Lung (tissue), 12 donors: ENCODE data around the gene RNASE11. TPM values are rescaled to one million over a fixed set of nuclear protein-coding genes. Genes with fewer than 3 reads are reported as not detected.
"Not testable (repeated sequence)": the region's sequence is repeated elsewhere in the genome, so short reads cannot be mapped to it uniquely, and the experiment has no call there.

Experiments
- ATAC-seq: fragments of 200-7000 bp; cut with Tn5 transposase; one replicate; pipeline ENCODE4 v1.9.1; 2020; ENCODE audit warnings: moderate number of reproducible peaks; ENCODE audit not compliant: insufficient read depth, low FRiP score
- DNase-seq, 3 donors: peaks; one replicate each; pipeline ENCODE4 v3.0.0-alpha.2; 2013 to 2017
- H3K27ac ChIP-seq, 2 donors: one replicate each; pipeline ENCODE4 v1.5.1; 2013; ENCODE audit warnings: mild to moderate bottlenecking in 2 of 2, moderate library complexity in 2 of 2, control low read depth in 1 of 2, inconsistent platforms in 1 of 2, low read depth in 1 of 2, low read length in 1 of 2
- H3K27me3 ChIP-seq, 3 donors: one replicate each; pipeline ENCODE4 v1.5.1; 2013; ENCODE audit warnings: low read length in 2 of 3; ENCODE audit not compliant: control insufficient read depth in 3 of 3, insufficient read depth in 3 of 3
- H3K36me3 ChIP-seq, 4 donors: one replicate each; pipeline ENCODE4 v1.5.1; 2013; ENCODE audit warnings: low read length in 4 of 4, mild to moderate bottlenecking in 1 of 4, moderate library complexity in 1 of 4; ENCODE audit not compliant: control insufficient read depth in 4 of 4, insufficient read depth in 4 of 4
- H3K4me1 ChIP-seq, 5 donors: one replicate each; pipeline ENCODE4 v1.5.1; 2013; ENCODE audit warnings: low read length in 5 of 5, mild to moderate bottlenecking in 2 of 5, moderate library complexity in 1 of 5; ENCODE audit not compliant: control insufficient read depth in 5 of 5, insufficient read depth in 5 of 5
- H3K4me3 ChIP-seq: one replicate; pipeline ENCODE4 v1.5.1; 2013; ENCODE audit warnings: mild to moderate bottlenecking, control low read depth, moderate library complexity
- H3K9ac ChIP-seq, 2 donors: one replicate each; pipeline ENCODE4 v1.5.1; 2013; ENCODE audit warnings: low read length in 2 of 2, control low read depth in 1 of 2; ENCODE audit not compliant: insufficient read depth in 1 of 2
- H3K9me3 ChIP-seq, 4 donors: one replicate each; pipeline ENCODE4 v1.5.1; 2013; ENCODE audit warnings: low read length in 3 of 4, mild to moderate bottlenecking in 1 of 4, moderate library complexity in 1 of 4; ENCODE audit not compliant: control insufficient read depth in 4 of 4, insufficient read depth in 3 of 4
- WGBS, 2 donors: extraction: QIAGEN DNeasy Blood & Tissue Kit; methylation state at CpG; one replicate each; pipeline ENCODE4 v1.1.7; 2013; 5-methylcytosine and 5-hydroxymethylcytosine counted together
- polyA plus RNA-seq, 2 donors: library from polyadenylated mRNA; stranded (reverse); fragments of 200-250 nt; gene quantifications; one replicate each; pipeline ENCODE4 v1.2.1, GENCODE V29; 2013
- total RNA-seq, 2 donors: library from RNA; depleted of rRNA in 1 of 2; stranded (reverse); fragments of >200 nt in 1 of 2; gene quantifications; one replicate each; pipeline ENCODE4 v1.2.1, GENCODE V29; 2014 to 2021
- TF ChIP-seq, protein P1 (sequence below): IDR thresholded peaks from 2 replicates; pipeline ENCODE4 v1.5.1; 2012; ENCODE audit warnings: mild to moderate bottlenecking; ENCODE audit errors: control extremely low read depth, extremely low read depth
- donor health status: control.
- donor health status: control.
- donor health status: Bipolar disorder and iron deficiency.
- donor health status: healthy.
- donor health status: DM: yes; HTN: yes; CAD: no.

The RNASE11 gene
- total and polyA plus RNA-seq, 4 donors = not detected

DNA sequence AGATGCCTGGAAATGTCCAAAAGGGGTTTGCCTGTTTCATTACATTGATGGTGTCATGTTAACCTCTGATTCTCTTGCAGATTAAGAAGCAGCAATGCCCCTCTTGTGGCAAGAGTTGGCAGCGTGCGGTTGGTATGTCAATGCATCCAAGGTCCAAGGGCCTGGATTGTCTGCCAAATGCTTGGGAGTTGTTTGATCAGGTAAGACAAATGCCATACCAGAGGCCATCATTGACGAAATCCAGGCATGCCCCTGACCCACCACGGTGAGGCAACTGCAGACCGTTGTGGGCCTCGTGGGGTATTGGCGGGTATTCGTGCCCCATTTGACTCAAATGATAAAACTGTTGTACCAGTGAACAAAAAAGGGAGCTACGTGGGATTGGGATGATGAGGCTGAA lies 14.8 kb upstream of the RNASE11 start:
- Histone ChIP-seq H3K36me3 (no peaks in the 10 kb centered on the region), H3K9me3 (no peaks in the 10 kb centered on the region), H3K9ac (no peak overlapping the region), H3K27ac (no peak overlapping the region), H3K27me3 (no peaks in the 10 kb centered on the region), H3K4me1 (no peaks in the 10 kb centered on the region), H3K4me3 (no peak overlapping the region)
- TF ChIP-seq, protein P1, sequence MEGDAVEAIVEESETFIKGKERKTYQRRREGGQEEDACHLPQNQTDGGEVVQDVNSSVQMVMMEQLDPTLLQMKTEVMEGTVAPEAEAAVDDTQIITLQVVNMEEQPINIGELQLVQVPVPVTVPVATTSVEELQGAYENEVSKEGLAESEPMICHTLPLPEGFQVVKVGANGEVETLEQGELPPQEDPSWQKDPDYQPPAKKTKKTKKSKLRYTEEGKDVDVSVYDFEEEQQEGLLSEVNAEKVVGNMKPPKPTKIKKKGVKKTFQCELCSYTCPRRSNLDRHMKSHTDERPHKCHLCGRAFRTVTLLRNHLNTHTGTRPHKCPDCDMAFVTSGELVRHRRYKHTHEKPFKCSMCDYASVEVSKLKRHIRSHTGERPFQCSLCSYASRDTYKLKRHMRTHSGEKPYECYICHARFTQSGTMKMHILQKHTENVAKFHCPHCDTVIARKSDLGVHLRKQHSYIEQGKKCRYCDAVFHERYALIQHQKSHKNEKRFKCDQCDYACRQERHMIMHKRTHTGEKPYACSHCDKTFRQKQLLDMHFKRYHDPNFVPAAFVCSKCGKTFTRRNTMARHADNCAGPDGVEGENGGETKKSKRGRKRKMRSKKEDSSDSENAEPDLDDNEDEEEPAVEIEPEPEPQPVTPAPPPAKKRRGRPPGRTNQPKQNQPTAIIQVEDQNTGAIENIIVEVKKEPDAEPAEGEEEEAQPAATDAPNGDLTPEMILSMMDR = no peak
- ATAC-seq (no peak), DNase-seq (no peak)
- WGBS, 2 donors = 88% methylated on average over 9 of the region's 9 CpGs

DNA sequence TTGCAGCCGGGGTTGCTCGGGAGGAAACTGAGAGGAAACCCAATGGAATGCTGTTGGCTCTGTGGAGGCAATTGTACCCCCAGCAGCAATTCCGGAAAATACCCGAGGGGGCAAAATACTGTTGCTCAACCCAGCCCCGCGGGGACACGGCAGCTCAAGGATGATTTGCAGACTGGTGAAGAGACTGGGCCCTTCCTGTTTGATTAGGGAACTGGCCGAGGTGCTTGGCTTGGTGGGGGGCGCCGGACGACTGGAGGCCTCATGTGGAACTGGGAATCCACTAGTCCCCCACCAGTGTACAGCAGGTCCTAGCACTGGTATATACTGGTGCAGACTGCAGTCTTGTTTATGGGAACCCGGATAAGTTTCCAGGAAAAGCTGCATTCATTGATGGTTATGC lies 13.7 kb upstream of the RNASE11 start:
- ATAC-seq (no peak), DNase-seq (no peak)
- Histone ChIP-seq H3K36me3 (no peaks in the 10 kb centered on the region), H3K4me1 (no peaks in the 10 kb centered on the region), H3K9me3 (no peaks in the 10 kb centered on the region), H3K4me3 (no peak overlapping the region), H3K27ac (no peak overlapping the region), H3K9ac (no peak overlapping the region), H3K27me3 (no peaks in the 10 kb centered on the region)
- TF ChIP-seq, protein P1 = no peak
- WGBS, 2 donors = 47 to 67% methylated on average over 12 of the region's 12 CpGs

DNA sequence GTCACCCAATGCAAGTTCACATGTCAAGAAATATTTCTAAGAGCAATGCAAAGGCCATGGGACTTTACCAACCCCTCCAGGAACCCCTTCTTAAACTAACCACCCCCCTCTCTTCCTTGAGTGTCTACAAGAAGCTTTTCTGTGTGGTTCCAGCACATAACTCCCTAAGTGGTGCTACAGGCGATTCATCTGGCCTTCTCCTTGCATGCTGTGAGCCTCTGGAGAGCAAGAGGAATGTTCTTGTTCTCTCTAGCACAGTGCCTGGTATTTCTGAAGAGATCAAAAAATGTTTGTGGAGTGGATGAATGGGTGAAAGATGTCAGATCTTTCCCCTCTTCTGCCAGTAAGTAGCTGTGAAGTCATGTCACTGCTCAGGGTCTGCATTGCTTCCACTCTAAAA lies 9.3 kb upstream of the RNASE11 start:
- Histone ChIP-seq H3K4me1 (no peaks in the 10 kb centered on the region), H3K36me3 (no peaks in the 10 kb centered on the region), H3K27me3 (no peaks in the 10 kb centered on the region), H3K27ac (no peak overlapping the region), H3K4me3 (no peak overlapping the region), H3K9me3 (no peaks in the 10 kb centered on the region), H3K9ac (no peak overlapping the region)
- WGBS, 2 donors = 74 to 76% methylated on average over 1 of the region's 1 CpG
- DNase-seq (no peak), ATAC-seq (no peak)
- TF ChIP-seq, protein P1 = no peak

DNA sequence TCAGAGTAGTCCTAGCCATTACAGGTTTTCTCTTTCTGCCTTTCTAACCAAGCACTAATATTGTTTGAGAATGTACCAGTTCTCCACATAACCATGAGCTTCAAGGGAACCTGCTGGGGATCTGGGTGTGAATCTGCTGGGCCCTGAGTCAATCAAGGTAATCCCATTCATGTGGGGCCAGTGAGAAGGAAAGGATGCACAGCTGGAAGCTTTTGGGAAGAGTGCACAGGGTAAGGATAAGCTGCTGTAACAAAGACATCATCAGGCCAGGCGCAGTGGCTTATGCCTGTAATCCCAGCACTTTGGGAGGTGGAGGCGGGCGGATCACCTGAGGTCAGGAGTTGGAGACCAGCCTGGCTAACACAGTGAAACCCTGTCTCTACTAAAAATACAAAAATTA lies 7.9 kb upstream of the RNASE11 start:
- not testable (repeated sequence) for H3K9ac ChIP-seq, H3K36me3 ChIP-seq, H3K27me3 ChIP-seq, ATAC-seq, H3K9me3 ChIP-seq, H3K27ac ChIP-seq, H3K4me3 ChIP-seq, H3K4me1 ChIP-seq, DNase-seq
- WGBS, 2 donors = 96 to 100% methylated on average over 2 to 3 of the region's 3 CpGs
